Ovary (tissue), 9 donors: ENCODE measurements around the gene SLC7A11. TPM values are rescaled to one million over a fixed set of nuclear protein-coding genes. Genes with fewer than 3 reads are reported as not detected.

Experiments used
- DNase-seq, 5 donors: peaks; one replicate each; pipeline ENCODE4 v3.0.0-alpha.2; 2019 to 2020
- H3K27ac ChIP-seq, 2 donors: fragments of 200-600 bp; one replicate each; pipeline versions ENCODE4 v1.5.1 to v1.8.0; 2019 to 2022
- H3K27me3 ChIP-seq: fragments of 200-600 bp; one replicate; pipeline ENCODE4 v1.8.0; 2022
- H3K36me3 ChIP-seq: fragments of 200-600 bp; sonication (generic); one replicate; pipeline ENCODE4 v1.5.1; 2019
- H3K4me1 ChIP-seq: one replicate; pipeline ENCODE4 v1.8.1; 2013; ENCODE audit warnings: mild to moderate bottlenecking, moderate library complexity; ENCODE audit not compliant: insufficient read depth
- H3K4me3 ChIP-seq: fragments of 200-600 bp; sonication (generic); one replicate; pipeline ENCODE4 v1.5.1; 2017
- H3K9me3 ChIP-seq, 2 donors: fragments of 200-600 bp in 1 of 2; sonication (generic) in 1 of 2; one replicate each; pipeline versions ENCODE4 v1.5.1 to v1.8.1; 2013 to 2019; ENCODE audit warnings: mild to moderate bottlenecking in 1 of 2, moderate library complexity in 1 of 2
- EP300 ChIP-seq: sonication (generic); formaldehyde crosslinking; IDR thresholded peaks from one replicate; pipeline ENCODE4 v1.6.1; 2017; ENCODE audit warnings: antibody characterized with exemption
- POLR2A ChIP-seq: fragments of 450-650 bp; IDR thresholded peaks from one replicate; pipeline ENCODE4 v1.6.1; 2017; ENCODE audit warnings: antibody characterized with exemption, mild to moderate bottlenecking, moderate library complexity
- WGBS, 3 donors: extraction: QIAGEN DNeasy Blood & Tissue Kit in 1 of 3; methylation state at CpG; one replicate each; pipeline versions ENCODE4 v1.1.5 to v1.1.7; 2013 to 2017; 5-methylcytosine and 5-hydroxymethylcytosine counted together
- intact Hi-C, 4 donors: fragments of 100-400 bp; cut with DNase I; formaldehyde crosslinking; loops; one replicate each; pipeline versions ENCODE4 v1.11.0 to v1.15.1; 2022 to 2023
- polyA plus RNA-seq, 2 donors: library from polyadenylated mRNA; stranded (reverse); fragments of 200-250 nt in 1 of 2; fragments of 350-450 nt in 1 of 2; fragmentation: Illumina TruSeq in 1 of 2; extraction: RNeasy Lipid Tissue Mini Kit (QIAGEN cat#74804) in 1 of 2; gene quantifications; one replicate each; pipeline ENCODE4 v1.2.3, GENCODE V29; 2013 to 2014
- total RNA-seq, 7 donors: library from RNA; depleted of rRNA in 2 of 7; stranded (reverse); fragments of >200 nt in 2 of 7; fragmentation: NEBNext Ultra II Directional in 3 of 7; extraction: Animal tissue kit (Norgen Biotek cat#: 25700) in 3 of 7; gene quantifications; one replicate each; pipeline versions ENCODE4 v1.1.0 to v1.2.4, GENCODE V29; 2016 to 2023
- TF ChIP-seq, protein P1 (sequence below), 3 donors: fragments of 450-650 bp in 2 of 3; fragments of 200-600 bp in 1 of 3; IDR thresholded peaks; one replicate each; pipeline versions ENCODE4 v1.5.1 to v1.8.0; 2016 to 2022; ENCODE audit warnings: antibody characterized with exemption in 3 of 3, mild to moderate bottlenecking in 1 of 3
- donor health status: DM: no; HTN: no; CAD: no; lungs with moderate emphysema.
- donor health status: DM: no; HTN: no; CAD: no.
- donor health status: Bipolar disorder and iron deficiency.
- donor health status: DM: yes; HTN: yes; CAD: no.
- donor health status: DM: no; HTN: no; CAD: no.
- donor health status: DM: yes; HTN: yes; CAD: no.

The SLC7A11 gene
- total and polyA plus RNA-seq, 9 donors: 0.05 to 18.1 (median 0.95) TPM

DNA sequence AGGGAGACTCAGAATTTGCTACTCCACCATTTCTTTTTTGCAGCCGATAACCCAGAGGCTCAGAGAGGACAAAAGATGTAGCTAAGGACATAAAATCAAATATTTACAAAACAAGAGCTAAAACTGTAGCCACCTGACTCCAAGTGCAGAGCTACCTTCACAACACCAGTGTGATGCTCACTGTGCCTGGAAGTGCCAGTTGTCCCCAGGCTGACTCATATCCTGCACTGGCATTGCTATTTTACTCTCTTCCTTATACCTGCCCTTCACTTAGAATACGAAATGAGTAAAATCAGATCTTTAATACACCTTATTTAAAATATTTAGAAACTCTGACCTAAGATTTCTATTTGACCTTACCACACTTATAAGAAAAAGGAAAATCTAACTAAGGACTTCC lies 39.5 kb downstream of the SLC7A11 start:
- H3K4me1 ChIP-seq: no peaks in the 10 kb centered on the region
- H3K4me3 ChIP-seq: no peak overlapping the region
- DNase-seq: no peak
- intact Hi-C loops: no loop called here
- no peak overlapping the region for H3K27ac ChIP-seq
- H3K36me3 ChIP-seq: no peaks in the 10 kb centered on the region
- no peaks in the 10 kb centered on the region for H3K27me3 ChIP-seq
- 93 to 95% (median 95%) methylated on average over 2 of the region's 2 CpGs for WGBS, 3 donors
- no peak for TF ChIP-seq POLR2A
- TF ChIP-seq, protein P1, sequence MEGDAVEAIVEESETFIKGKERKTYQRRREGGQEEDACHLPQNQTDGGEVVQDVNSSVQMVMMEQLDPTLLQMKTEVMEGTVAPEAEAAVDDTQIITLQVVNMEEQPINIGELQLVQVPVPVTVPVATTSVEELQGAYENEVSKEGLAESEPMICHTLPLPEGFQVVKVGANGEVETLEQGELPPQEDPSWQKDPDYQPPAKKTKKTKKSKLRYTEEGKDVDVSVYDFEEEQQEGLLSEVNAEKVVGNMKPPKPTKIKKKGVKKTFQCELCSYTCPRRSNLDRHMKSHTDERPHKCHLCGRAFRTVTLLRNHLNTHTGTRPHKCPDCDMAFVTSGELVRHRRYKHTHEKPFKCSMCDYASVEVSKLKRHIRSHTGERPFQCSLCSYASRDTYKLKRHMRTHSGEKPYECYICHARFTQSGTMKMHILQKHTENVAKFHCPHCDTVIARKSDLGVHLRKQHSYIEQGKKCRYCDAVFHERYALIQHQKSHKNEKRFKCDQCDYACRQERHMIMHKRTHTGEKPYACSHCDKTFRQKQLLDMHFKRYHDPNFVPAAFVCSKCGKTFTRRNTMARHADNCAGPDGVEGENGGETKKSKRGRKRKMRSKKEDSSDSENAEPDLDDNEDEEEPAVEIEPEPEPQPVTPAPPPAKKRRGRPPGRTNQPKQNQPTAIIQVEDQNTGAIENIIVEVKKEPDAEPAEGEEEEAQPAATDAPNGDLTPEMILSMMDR (IDR thresholded peaks at IDR 0.05): no peak
- no peak for TF ChIP-seq EP300
- H3K9me3 ChIP-seq: no peaks in the 10 kb centered on the region

DNA sequence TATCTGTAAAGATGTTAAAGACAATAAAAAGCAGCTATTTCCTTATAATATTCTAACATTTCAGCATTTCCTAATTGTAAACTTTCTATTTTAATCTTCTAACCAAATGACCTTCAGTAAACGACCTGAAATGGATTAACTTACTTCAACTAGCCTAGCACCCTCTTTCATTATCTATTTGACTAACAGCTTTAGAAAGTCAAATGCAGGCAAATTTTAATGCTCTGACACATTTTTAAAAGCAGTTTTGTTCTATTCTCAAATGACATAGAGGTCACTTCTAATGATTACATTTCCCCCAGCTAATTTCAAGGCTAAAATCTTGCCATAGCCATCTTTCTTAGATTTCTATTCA lies 41.9 kb downstream of the SLC7A11 start:
- H3K4me3 ChIP-seq: no peak overlapping the region
- 8 to 14% (median 8%) methylated on average over 1 of the region's 1 CpG for WGBS, 3 donors

DNA sequence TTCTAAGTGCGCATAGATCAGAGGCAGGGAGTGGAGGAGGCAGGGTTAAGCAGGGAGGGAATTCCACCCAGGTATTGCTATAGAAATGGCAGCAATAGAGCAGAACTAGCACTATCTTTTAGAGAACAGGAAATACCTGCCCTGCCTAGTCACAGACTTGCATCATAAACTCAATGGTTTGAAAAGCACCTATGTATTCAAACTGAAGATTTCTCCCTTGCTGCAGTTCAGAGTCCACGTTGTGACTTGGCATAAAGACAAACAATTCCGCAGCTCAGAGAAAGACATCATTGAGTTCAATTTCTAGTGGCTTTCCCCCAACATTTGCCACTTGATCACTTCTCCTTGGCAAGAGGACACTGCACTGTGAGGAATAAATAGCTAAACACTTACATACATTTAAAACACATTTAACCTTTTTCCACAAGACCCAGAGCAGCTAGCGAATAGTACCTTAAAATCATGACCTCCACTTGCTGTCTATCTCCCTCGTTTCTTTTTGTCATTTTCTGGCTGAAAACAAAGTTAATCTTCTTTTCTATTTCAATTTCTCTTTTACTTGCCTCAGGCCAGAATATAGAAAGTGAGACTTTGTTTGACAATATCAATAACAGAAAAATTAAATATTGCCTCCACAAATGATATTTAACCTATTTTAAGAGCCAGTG lies 42.4 kb downstream of the SLC7A11 start:
- no peak for TF ChIP-seq POLR2A
- TF ChIP-seq, protein P1 (IDR thresholded peaks at IDR 0.05): no peak
- no peak for TF ChIP-seq EP300
- H3K27ac ChIP-seq: no peak overlapping the region
- WGBS, 3 donors: 46 to 56% (median 48%) methylated on average over 5 of the region's 5 CpGs
- H3K4me3 ChIP-seq: no peak overlapping the region
- no peaks in the 10 kb centered on the region for H3K27me3 ChIP-seq
- DNase-seq: no peak
- intact Hi-C loops: no loop called here
- no peaks in the 10 kb centered on the region for H3K36me3 ChIP-seq
- H3K9me3 ChIP-seq: no peaks in the 10 kb centered on the region
- H3K4me1 ChIP-seq: no peaks in the 10 kb centered on the region

More for the DNA sequence above, 41.9 kb downstream of the SLC7A11 start:
- Histone ChIP-seq H3K4me1 (no peaks in the 10 kb centered on the region), H3K27ac (no peak overlapping the region), H3K9me3 (no peaks in the 10 kb centered on the region), H3K36me3 (no peaks in the 10 kb centered on the region), H3K27me3 (no peaks in the 10 kb centered on the region)
- TF ChIP-seq, protein P1 (IDR thresholded peaks at IDR 0.05): no peak
- TF ChIP-seq EP300 (no peak), POLR2A (no peak)
- DNase-seq: no peak
- intact Hi-C loops: no loop called here

DNA sequence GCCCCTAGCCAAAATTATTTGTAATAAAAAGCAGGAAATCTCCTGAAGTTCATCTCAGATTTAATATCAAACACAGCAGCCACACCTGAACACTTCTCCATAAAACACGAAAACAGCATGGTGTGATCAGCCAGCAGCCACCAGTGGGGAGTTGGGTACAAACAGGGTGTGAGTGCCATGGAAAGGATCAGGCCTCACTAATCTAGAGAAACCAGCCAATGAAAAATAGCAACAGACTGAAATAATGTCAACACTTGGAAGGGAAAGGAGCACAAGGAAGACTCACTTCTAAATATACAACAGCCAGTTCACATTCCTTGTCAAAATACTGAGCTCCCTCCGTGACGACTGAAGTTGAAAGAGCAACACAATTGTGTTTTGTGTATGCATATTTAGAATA lies 46.0 kb downstream of the SLC7A11 start:
- no peak for DNase-seq
- intact Hi-C loops: no loop called here
- Histone ChIP-seq H3K27me3 (no peaks in the 10 kb centered on the region), H3K4me1 (no peaks in the 10 kb centered on the region), H3K4me3 (no peak overlapping the region), H3K36me3 (no peaks in the 10 kb centered on the region), H3K27ac (no peak overlapping the region), H3K9me3 (no peaks in the 10 kb centered on the region)
- WGBS, 3 donors: 58 to 68% (median 62%) methylated on average over 3 of the region's 3 CpGs
- TF ChIP-seq POLR2A: no peak
- no peak for TF ChIP-seq EP300
- TF ChIP-seq, protein P1 (IDR thresholded peaks at IDR 0.05): no peak
